ENCODE data around the gene HPCA.

Gene HPCA

DNA sequence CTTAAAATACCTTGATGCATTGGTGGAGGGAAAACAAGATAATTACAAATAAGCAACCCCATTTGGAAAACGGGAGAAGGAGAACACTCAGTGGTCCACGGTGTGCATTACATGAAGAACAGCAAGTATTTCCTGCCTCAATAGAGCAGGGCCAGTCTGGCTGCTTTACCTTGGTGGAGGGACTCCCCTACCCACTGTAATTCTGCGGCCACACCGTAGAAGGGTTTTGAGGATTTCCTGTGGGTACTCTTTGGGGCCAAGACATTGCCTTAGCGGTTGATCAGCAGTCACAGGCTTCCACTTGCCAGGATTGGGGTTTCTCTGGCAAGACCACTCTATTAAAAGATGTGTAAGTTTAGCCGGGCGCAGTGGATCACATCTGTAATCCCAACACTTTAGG, 31.2 kb downstream of the HPCA start:
- no peaks in the 10 kb centered on the region for H3K9me3 ChIP-seq (ENCODE audit: control insufficient read depth, low read length)
- no peaks in the 10 kb centered on the region for H3K36me3 ChIP-seq (ENCODE audit: control insufficient read depth, insufficient read depth, low read length, severe bottlenecking)
- H3K27me3 ChIP-seq (replicated peaks; ENCODE audit: control insufficient read depth, insufficient read depth, low read length) = peaks cover 3% of the 10 kb centered on the region
- H3K4me1 ChIP-seq (ENCODE audit: control insufficient read depth, insufficient read depth, low read length) = peaks cover 18% of the 10 kb centered on the region
- no peak for DNase-seq (ENCODE audit: low read depth)
- H3K9ac ChIP-seq (ENCODE audit: low read length) = no peak overlapping the region
- H3K4me3 ChIP-seq (ENCODE audit: low read length) = no peak overlapping the region

DNA sequence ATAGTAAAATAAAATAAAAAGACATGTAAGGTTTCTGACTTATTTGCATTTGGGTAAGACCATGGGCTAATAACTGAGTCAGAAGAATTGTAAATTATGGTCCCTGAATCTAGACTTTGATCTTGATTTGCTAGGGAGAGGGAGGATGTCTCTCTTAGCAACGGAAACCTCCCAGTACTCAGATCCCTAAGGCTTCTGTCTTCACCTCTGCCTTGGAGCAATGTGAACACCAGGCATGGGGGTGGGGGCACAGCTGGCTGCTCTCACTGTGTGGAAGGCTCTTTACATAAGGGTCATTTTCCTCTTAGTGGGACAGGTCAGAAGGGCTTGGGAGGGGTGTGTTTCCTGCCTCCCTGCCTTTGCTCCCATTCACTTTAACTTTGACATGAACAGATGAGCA, 31.9 kb downstream of the HPCA start:
- Histone ChIP-seq H3K27me3 (replicated peaks; ENCODE audit: control insufficient read depth, insufficient read depth, low read length) (peaks cover 3% of the 10 kb centered on the region), H3K9ac (ENCODE audit: low read length) (no peak overlapping the region), H3K4me3 (ENCODE audit: low read length) (no peak overlapping the region), H3K9me3 (ENCODE audit: control insufficient read depth, low read length) (no peaks in the 10 kb centered on the region), H3K4me1 (ENCODE audit: control insufficient read depth, insufficient read depth, low read length) (peaks cover 18% of the 10 kb centered on the region), H3K36me3 (ENCODE audit: control insufficient read depth, insufficient read depth, low read length, severe bottlenecking) (no peaks in the 10 kb centered on the region)
- no peak for DNase-seq (ENCODE audit: low read depth)

DNA sequence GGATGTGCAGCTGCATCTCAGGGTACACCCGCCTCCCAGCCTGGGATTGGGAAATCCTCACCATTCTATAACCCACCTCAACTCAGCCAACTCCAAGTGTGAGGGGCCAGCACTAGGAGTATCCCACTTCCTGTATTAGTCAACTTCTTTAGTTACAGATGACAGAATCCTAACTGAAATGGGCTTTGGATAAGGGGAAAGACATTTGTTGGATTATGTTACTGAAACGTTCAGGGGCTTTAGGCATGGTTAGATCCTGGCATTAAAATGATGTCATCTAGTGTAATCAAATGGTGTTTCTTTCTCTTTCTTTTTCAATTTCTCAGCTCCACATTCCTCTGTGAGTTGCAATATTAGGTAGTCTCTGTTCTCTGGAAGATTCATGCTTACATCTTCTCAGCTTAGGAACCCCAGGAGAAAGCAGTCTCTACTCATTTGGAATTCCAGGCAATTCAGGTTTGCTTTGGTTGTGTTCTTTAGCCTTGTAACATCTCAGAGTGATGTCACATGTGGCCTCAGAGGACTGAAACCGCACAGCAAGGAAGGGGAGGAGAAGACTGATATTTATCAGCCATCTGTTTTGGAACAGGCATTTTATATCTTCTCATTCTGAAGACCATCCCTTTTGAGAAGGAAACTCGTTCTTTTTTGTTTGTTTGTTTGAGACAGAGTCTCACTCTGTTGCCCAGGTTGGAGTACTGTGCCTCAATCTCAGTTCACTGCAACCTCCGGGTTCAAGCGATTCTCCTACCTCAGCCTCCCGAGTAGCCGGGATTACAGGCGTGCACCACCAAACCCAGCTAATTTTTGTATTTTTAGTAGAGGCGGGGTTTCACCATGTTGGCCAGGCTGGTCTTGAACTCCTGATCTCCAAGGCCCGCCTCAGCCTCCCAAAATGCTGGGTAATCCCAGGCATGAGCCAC, 33.8 kb downstream of the HPCA start:
- DNase-seq (ENCODE audit: low read depth) = peak; percentile 56
- Histone ChIP-seq H3K9me3 (ENCODE audit: control insufficient read depth, low read length) (no peaks in the 10 kb centered on the region), H3K36me3 (ENCODE audit: control insufficient read depth, insufficient read depth, low read length, severe bottlenecking) (no peaks in the 10 kb centered on the region), H3K9ac (ENCODE audit: low read length) (no peak overlapping the region), H3K4me1 (ENCODE audit: control insufficient read depth, insufficient read depth, low read length) (peaks cover 24% of the 10 kb centered on the region), H3K4me3 (ENCODE audit: low read length) (peak overlapping the region; percentile 32), H3K27me3 (replicated peaks; ENCODE audit: control insufficient read depth, insufficient read depth, low read length) (peaks cover 7% of the 10 kb centered on the region)

DNA sequence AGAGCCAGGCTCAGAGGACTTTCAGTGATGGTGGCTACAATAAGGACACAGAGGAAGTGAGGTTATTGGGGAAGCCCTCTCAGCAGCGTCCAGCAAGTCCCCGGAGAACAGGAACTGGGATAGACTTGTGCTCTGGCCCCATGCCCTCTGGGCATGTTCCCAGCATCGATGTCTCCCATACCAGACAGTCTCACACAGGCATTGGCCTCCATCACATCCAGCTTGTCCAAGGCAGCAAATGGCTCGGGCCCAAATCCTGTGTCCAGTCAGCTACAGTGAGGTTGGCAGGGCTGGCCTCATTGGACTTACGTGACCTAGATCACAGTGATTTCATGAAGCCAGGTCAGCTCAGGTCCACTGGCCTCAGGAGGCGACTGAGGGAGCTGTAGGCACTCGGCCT, 34.5 kb downstream of the HPCA start:
- Histone ChIP-seq H3K4me3 (ENCODE audit: low read length) (no peak overlapping the region), H3K9ac (ENCODE audit: low read length) (no peak overlapping the region), H3K9me3 (ENCODE audit: control insufficient read depth, low read length) (no peaks in the 10 kb centered on the region), H3K36me3 (ENCODE audit: control insufficient read depth, insufficient read depth, low read length, severe bottlenecking) (no peaks in the 10 kb centered on the region), H3K27me3 (replicated peaks; ENCODE audit: control insufficient read depth, insufficient read depth, low read length) (peaks cover 7% of the 10 kb centered on the region), H3K4me1 (ENCODE audit: control insufficient read depth, insufficient read depth, low read length) (peaks cover 32% of the 10 kb centered on the region)
- no peak for DNase-seq (ENCODE audit: low read depth)

DNA sequence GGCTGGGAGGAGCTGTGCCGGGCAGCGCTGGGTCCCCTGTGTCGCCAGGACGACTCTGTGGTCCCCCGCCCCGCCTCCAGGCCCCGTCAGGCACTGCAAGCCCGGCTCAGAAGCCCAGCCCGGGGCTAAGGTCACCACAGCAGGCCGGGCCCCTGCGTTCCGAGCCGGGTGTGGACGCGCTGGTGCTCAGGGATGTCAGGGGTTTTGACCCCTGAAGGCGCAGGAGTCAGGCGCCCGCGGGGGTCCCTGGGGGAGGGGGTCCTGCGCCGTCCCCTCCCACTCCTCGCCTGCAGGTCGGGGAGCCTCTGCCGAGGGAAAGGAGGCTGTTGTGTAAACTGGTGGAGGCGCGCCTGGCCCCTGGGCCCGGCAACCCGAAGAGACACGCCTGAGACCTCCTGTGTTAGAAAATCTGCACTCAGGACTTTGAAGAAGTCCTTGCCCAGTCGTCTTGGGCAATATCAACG, 38.6 kb downstream of the HPCA start:
- Histone ChIP-seq H3K4me1 (ENCODE audit: control insufficient read depth, insufficient read depth, low read length) (peaks cover 29% of the 10 kb centered on the region), H3K27me3 (replicated peaks; ENCODE audit: control insufficient read depth, insufficient read depth, low read length) (peaks cover 10% of the 10 kb centered on the region), H3K9me3 (ENCODE audit: control insufficient read depth, low read length) (no peaks in the 10 kb centered on the region), H3K4me3 (ENCODE audit: low read length) (peak overlapping the region; percentile 41), H3K36me3 (ENCODE audit: control insufficient read depth, insufficient read depth, low read length, severe bottlenecking) (no peaks in the 10 kb centered on the region), H3K9ac (ENCODE audit: low read length) (peak overlapping the region; percentile 49)
- no peak for DNase-seq (ENCODE audit: low read depth)

DNA sequence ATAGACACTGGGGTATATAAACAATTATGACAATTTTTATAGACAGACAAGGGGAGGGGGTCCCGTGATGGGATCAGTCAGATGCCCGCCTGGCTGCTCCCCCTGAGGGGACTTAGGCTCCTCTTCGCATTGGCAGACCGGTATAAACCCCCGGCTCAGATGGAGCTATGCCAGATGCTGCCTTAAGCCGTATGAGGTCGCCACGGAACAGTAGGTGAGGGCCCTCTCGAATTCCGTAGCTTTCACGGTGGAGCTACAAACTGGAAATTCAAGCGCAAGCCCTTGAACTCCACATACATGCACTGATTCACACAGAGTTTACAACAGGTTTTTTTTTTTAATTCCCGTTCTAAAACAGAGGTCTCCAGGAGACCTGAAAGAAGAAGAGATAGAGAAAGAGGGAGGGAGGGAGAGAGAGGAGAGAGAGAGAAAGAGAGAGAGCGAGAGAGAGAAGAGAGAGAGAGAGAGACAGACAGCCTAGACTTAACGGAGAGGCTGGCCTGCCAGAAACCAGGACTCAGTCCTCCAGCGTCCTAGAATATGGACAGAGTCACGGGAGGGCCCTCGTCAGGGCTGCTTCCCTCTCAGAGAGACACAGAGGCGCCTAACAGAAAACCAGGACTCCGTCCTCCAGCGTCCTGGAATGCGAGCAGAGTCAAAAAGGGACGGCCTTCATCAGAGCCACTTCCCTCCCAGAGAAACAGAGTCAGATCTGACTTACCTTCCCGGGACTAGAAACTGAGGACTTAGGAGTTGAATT, 39.3 kb downstream of the HPCA start:
- H3K36me3 ChIP-seq (ENCODE audit: control insufficient read depth, insufficient read depth, low read length, severe bottlenecking) = no peaks in the 10 kb centered on the region
- H3K9me3 ChIP-seq (ENCODE audit: control insufficient read depth, low read length) = no peaks in the 10 kb centered on the region
- H3K9ac ChIP-seq (ENCODE audit: low read length) = no peak overlapping the region
- peak overlapping the region; percentile 41 for H3K4me3 ChIP-seq (ENCODE audit: low read length)
- H3K4me1 ChIP-seq (ENCODE audit: control insufficient read depth, insufficient read depth, low read length) = peaks cover 23% of the 10 kb centered on the region
- no peak for DNase-seq (ENCODE audit: low read depth)
- peaks cover 10% of the 10 kb centered on the region for H3K27me3 ChIP-seq (replicated peaks; ENCODE audit: control insufficient read depth, insufficient read depth, low read length)

DNA sequence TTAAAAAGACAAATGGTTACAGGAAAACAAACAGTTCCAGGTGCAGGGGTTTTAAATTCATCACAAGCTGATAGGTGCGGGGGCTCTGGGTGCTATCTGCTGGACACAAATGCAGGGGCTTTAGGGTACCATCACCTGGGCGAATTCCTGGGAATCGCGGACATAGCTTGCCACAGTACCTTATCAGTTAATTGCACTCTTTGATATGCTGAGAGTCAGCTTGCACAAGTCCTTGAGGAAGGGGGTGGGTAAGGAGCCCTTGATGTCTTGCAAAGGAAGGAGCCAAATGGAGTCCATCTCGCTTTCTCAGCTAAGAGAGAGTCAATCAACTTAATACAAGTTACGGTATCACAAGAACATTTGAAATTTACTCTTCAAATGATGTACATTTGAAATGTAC, 40.3 kb downstream of the HPCA start:
- Histone ChIP-seq H3K36me3 (ENCODE audit: control insufficient read depth, insufficient read depth, low read length, severe bottlenecking) (no peaks in the 10 kb centered on the region), H3K9me3 (ENCODE audit: control insufficient read depth, low read length) (no peaks in the 10 kb centered on the region), H3K4me1 (ENCODE audit: control insufficient read depth, insufficient read depth, low read length) (peaks cover 16% of the 10 kb centered on the region), H3K4me3 (ENCODE audit: low read length) (no peak overlapping the region), H3K9ac (ENCODE audit: low read length) (no peak overlapping the region), H3K27me3 (replicated peaks; ENCODE audit: control insufficient read depth, insufficient read depth, low read length) (peaks cover 10% of the 10 kb centered on the region)
- no peak for DNase-seq (ENCODE audit: low read depth)

DNA sequence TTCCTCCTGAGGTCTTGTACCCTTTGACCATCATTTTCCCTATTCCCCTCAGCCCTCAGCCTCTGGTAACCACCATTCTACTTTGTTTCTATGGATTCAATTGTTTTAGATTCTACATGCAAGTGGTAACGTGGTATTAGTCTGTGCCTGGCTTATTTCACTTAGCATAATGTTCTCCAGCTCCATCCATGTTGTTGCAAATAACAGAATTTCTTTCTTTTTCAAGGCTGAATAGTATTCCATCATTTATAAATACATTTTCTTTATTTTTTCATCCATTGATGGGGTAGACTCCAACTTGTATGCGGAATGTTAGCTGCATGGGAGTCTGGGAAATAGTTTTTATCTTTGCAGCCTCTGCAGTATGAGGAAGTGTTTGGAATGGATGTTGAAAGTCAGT, 41.1 kb downstream of the HPCA start:
- Histone ChIP-seq H3K36me3 (ENCODE audit: control insufficient read depth, insufficient read depth, low read length, severe bottlenecking) (no peaks in the 10 kb centered on the region), H3K4me3 (ENCODE audit: low read length) (no peak overlapping the region), H3K9me3 (ENCODE audit: control insufficient read depth, low read length) (no peaks in the 10 kb centered on the region), H3K4me1 (ENCODE audit: control insufficient read depth, insufficient read depth, low read length) (peaks cover 16% of the 10 kb centered on the region), H3K9ac (ENCODE audit: low read length) (no peak overlapping the region), H3K27me3 (replicated peaks; ENCODE audit: control insufficient read depth, insufficient read depth, low read length) (peaks cover 10% of the 10 kb centered on the region)
- no peak for DNase-seq (ENCODE audit: low read depth)

DNA sequence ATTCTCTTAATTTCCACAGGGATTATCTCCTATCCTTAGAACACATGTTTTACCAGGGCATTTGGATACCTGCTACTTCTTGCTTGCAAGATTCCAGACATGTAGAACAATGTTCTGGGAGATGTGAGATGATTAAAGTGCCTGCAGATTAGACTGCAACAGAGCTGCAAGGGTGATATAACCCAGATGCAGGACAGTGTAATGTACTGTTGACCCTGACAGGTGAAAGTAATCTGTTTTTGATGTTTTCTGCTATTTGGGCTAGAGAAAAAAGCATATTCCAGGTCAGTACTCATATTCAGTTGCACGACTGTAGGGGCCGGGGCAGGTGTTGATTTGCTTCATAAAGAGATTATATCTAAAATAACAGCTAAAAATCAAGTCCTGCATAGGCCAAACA, 42.0 kb downstream of the HPCA start:
- H3K9me3 ChIP-seq (ENCODE audit: control insufficient read depth, low read length) = no peaks in the 10 kb centered on the region
- DNase-seq (ENCODE audit: low read depth) = no peak
- no peaks in the 10 kb centered on the region for H3K36me3 ChIP-seq (ENCODE audit: control insufficient read depth, insufficient read depth, low read length, severe bottlenecking)
- H3K4me1 ChIP-seq (ENCODE audit: control insufficient read depth, insufficient read depth, low read length) = peaks cover 16% of the 10 kb centered on the region
- no peak overlapping the region for H3K4me3 ChIP-seq (ENCODE audit: low read length)
- H3K27me3 ChIP-seq (replicated peaks; ENCODE audit: control insufficient read depth, insufficient read depth, low read length) = peaks cover 10% of the 10 kb centered on the region
- no peak overlapping the region for H3K9ac ChIP-seq (ENCODE audit: low read length)

DNA sequence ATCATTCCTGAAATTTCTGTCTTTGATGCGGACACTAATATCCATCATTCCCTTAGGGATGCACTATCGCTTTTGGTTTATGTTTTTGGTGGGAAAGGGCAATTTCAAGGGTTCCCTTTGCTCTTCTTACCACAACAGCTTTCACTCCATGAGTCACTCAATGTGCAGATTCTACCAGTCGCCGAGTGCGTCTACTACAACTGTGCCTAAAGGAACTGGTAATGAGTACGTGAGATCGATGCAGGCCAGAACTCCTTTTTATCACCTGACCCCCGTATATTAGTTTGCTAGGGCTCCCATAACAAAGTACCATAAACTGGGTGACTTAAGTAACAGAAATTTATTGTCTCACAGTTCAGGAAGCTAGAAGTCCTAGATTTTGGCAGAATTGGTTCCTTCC, 42.4 kb downstream of the HPCA start:
- no peak for DNase-seq (ENCODE audit: low read depth)
- H3K27me3 ChIP-seq (replicated peaks; ENCODE audit: control insufficient read depth, insufficient read depth, low read length) = peaks cover 8% of the 10 kb centered on the region
- peaks cover 18% of the 10 kb centered on the region for H3K4me1 ChIP-seq (ENCODE audit: control insufficient read depth, insufficient read depth, low read length)
- H3K9me3 ChIP-seq (ENCODE audit: control insufficient read depth, low read length) = no peaks in the 10 kb centered on the region
- no peaks in the 10 kb centered on the region for H3K36me3 ChIP-seq (ENCODE audit: control insufficient read depth, insufficient read depth, low read length, severe bottlenecking)
- H3K9ac ChIP-seq (ENCODE audit: low read length) = no peak overlapping the region
- no peak overlapping the region for H3K4me3 ChIP-seq (ENCODE audit: low read length)

DNA sequence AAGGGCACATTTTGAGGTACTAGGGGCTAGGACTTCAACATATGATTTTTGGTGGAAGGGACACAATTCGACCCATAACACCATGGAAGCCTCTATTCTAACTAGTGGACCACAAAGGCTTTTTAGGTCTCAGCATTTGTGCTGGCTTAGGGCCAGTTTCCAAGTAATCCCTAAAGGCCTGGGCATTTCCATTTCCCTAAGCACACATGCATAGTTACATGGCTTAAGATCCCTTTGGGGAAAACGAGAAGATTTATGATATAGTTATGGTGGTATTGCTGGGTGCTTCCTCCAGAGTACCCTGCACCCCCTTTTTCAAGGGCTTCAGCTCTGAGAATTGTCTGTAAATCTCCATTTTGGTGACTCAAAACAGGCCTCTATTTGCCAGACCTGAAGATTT, 43.1 kb downstream of the HPCA start:
- DNase-seq (ENCODE audit: low read depth) = no peak
- Histone ChIP-seq H3K9me3 (ENCODE audit: control insufficient read depth, low read length) (no peaks in the 10 kb centered on the region), H3K27me3 (replicated peaks; ENCODE audit: control insufficient read depth, insufficient read depth, low read length) (peaks cover 3% of the 10 kb centered on the region), H3K36me3 (ENCODE audit: control insufficient read depth, insufficient read depth, low read length, severe bottlenecking) (no peaks in the 10 kb centered on the region), H3K4me1 (ENCODE audit: control insufficient read depth, insufficient read depth, low read length) (peaks cover 22% of the 10 kb centered on the region), H3K9ac (ENCODE audit: low read length) (no peak overlapping the region), H3K4me3 (ENCODE audit: low read length) (no peak overlapping the region)
